ENCODE measurements around the gene KIF5A. TPM values are rescaled to one million over a fixed set of nuclear protein-coding genes. Genes with fewer than 3 reads are reported as not detected.

Gene KIF5A
- total and polyA plus RNA-seq, 2 of the 13 experiments (the other 11 are each of a cell fraction or from before 2014, with no cell fraction given), result 1.6 to 11.9 TPM

GRCh38 chr12:57621497-57622292, 71.9 kb downstream of the KIF5A start (continued):
- peak; percentile 40; the same call in 1 of the 2 replicates for TF ChIP-seq ZNF136 (CRISPR knock-in tag; IDR thresholded peaks at IDR 0.05; ENCODE audit: low read depth)
- TF ChIP-seq GLI4 (CRISPR knock-in tag; IDR thresholded peaks at IDR 0.05; ENCODE audit: borderline replicate concordance), result no peak; the same call in 1 of the 2 replicates
- no peak for TF ChIP-seq ZNF549 (CRISPR knock-in tag; IDR thresholded peaks at IDR 0.05)
- no peak; the same call in 1 of the 2 replicates for TF ChIP-seq ZHX1 (CRISPR knock-in tag; IDR thresholded peaks at IDR 0.05; ENCODE audit: low read depth)
- no peak for TF ChIP-seq ZNF20 (CRISPR knock-in tag; IDR thresholded peaks at IDR 0.05)
- TF ChIP-seq HBP1 (CRISPR knock-in tag; IDR thresholded peaks at IDR 0.05; ENCODE audit: low read depth), result no peak
- TF ChIP-seq ZFP36L1 (CRISPR knock-in tag; IDR thresholded peaks at IDR 0.05), result no peak
- peak; percentile 78; the same call in 1 of the 2 replicates for TF ChIP-seq ZNF274 (CRISPR knock-in tag; IDR thresholded peaks at IDR 0.05)
- no peak; the same call in 1 of the 2 replicates for TF ChIP-seq MYNN (CRISPR knock-in tag; IDR thresholded peaks at IDR 0.05; ENCODE audit: low read depth)
- peak; percentile 91; the same call in 1 of the 2 replicates for TF ChIP-seq ZNF567 (CRISPR knock-in tag; IDR thresholded peaks at IDR 0.05; ENCODE audit: borderline replicate concordance)
- TF ChIP-seq TOPORS (CRISPR knock-in tag; IDR thresholded peaks at IDR 0.05), result no peak
- TF ChIP-seq HOXA3 (CRISPR knock-in tag; IDR thresholded peaks at IDR 0.05), result peak; percentile 57; the same call in 1 of the 2 replicates
- peak; percentile 66; the same call in 1 of the 2 replicates for TF ChIP-seq MYPOP (CRISPR knock-in tag; IDR thresholded peaks at IDR 0.05)
- peak; percentile 51; the same call in 1 of the 2 replicates for TF ChIP-seq ZNF749 (CRISPR knock-in tag; IDR thresholded peaks at IDR 0.05; ENCODE audit: borderline replicate concordance)
- no peak for TF ChIP-seq ASH2L (IDR thresholded peaks at IDR 0.05; ENCODE audit: insufficient read length, low read depth, low read length)
- no peak for TF ChIP-seq PHF20 (CRISPR knock-in tag; IDR thresholded peaks at IDR 0.05)
- TF ChIP-seq TAF1 (CRISPR knock-in tag; IDR thresholded peaks at IDR 0.05), result no peak
- TF ChIP-seq ZNF850 (CRISPR knock-in tag; conservative IDR thresholded peaks at IDR 0.05), result no peak
- no peak for TF ChIP-seq PHF21A (CRISPR knock-in tag; IDR thresholded peaks at IDR 0.05)
- no peak for TF ChIP-seq TAF15 (IDR thresholded peaks at IDR 0.05; ENCODE audit: low read depth, low read length, poor library complexity, severe bottlenecking)
- TF ChIP-seq FOXC1 (CRISPR knock-in tag; IDR thresholded peaks at IDR 0.05; ENCODE audit: borderline replicate concordance), result 0 out of 2 replicates have a peak, but pooled peaks have one; percentile 60
- no peak for TF ChIP-seq ZNF629 (CRISPR knock-in tag; conservative IDR thresholded peaks at IDR 0.05)
- peak; percentile 82 for TF ChIP-seq ZNF512 (CRISPR knock-in tag; IDR thresholded peaks at IDR 0.05)
